Measurements from ENCODE around the gene MESP1.

Gene MESP1

DNA sequence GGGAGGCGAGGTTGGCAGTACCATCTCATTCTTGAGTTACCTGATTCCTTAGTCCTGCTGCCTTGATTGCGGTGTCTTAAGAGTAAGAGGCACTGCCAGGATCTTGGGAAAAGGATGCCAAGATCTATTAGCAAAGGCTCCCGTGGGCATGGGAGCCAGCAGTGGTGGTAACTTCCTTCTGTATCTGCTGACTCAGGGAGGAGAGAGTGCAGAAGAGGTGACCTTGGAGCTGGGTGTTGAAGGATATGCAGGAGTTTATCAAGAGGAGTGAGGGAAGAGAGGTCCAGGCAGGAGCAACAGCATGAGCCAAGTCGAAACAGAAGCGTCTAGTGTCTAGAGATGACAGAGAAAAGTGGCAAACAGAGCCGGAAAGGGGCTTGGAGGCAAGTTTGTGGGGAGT lies 29.6 kb upstream of the MESP1 start:
- DNase-seq, result no peak

DNA sequence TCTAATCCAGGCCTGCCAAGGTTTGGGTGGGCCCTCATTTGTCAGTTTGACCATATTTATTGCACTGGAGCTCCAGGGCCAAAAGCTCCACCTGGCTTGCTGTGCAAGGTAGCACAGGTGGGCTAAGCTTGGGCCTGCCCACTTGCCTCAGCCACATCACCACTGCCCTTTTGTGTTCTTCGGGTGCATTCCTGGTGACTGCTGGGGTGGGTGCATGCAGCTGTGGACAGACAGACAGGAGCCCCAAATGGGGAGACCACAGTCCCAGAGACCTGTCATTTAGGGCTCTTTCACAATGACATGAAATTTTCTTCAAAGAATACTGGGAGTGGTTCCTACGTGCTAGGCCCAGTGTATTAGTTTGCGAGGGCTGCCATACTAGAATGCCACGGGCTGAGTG lies 27.8 kb upstream of the MESP1 start:
- DNase-seq, result no peak

DNA sequence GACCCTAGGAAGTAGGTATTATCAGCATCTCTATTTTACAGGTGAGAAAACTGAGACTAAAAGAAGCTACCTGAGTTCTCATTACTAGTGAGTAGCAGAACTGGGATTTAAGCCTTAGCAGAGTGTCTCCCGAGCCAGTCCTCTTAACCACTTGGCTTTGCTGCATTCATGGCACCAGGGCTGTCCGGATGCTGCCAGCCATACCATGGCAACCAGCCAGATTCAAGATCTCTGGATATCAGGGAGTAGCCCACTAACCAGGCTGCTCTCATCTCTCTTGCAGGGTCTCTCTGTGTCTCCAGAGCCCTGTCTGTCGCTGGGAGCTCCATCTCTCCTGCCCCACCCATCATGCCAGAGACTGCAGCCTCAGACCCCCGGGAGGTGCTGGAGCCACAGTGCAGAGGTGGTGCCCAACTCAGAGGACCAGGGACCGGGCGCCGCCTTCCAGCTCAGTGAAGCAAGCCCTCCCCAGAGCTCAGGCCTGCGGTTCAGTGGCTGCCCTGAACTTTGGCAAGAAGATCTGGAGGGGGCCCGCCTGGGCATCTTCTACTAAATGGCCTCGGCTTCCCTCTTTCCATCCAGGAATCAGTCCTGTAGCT lies 26.8 kb upstream of the MESP1 start:
- no peak for DNase-seq

DNA sequence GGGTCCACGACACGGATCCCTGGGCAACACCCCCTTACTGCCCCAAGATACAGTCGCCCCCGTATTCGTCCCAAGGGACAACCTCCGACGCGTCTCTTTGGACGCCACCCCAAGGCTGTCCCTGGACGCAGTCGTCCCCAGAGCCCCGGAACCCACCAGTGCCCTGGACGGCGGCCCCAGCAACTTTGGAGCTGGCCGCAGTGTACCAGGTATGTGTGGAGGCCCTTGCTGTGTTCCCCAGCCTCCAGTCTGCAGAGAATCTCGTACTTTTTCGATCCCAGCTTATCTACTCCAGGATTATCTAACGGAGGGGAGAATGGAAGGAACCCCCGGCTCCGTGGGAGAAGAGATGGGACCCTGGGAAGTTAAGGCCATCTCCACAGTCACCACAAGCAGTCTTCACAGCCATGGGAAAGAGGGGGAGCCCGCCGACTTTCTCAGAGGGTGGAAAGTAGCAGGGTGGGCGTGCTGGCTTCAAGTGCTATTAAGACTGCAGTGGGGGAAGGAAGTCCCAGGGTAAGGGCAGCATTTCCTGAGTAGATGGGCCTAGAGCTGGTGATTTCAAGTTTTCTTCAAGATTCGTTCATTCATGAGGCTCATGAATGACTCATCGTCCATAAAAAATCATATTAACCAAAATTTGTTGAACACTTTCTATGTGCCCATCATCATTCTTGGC lies 26.2 kb upstream of the MESP1 start:
- no peak for DNase-seq

DNA sequence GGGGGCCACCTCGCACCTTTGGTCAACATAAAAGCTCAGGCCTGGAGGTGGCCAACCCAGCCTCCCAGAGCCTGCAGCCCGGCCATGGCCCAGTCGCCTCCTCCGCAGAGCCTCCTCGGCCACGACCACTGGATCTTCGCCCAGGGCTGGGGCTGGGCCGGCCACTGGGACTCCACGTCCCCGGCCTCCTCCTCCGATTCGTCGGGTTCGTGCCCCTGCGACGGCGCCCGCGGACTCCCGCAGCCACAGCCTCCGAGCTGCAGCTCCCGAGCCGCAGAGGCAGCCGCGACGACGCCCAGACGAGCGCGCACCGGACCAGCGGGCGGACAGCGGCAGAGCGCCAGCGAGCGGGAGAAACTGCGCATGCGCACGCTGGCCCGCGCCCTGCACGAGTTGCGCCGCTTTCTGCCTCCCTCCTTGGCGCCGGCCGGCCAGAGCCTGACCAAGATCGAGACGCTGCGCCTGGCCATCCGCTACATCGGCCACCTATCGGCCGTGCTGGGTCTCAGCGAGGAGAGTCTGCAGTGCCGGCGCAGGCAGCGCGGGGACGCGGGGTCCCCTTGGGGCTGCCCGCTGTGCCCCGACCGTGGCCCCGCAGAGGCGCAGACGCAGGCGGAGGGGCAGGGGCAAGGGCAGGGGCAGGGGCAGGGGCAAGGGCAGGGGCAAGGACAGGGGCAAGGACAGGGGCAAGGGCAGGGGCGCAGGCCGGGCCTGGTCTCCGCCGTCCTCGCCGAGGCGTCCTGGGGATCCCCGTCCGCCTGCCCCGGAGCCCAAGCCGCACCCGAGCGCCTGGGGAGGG lies 25.4 kb upstream of the MESP1 start, which contains the start of gene MESP2:
Gene MESP2, plus strand, starts transcription at position 59 of the 799 bp plus-strand sequence. Its CDS starts 26 bp downstream, at position 85.
- peak; percentile 36 for DNase-seq

DNA sequence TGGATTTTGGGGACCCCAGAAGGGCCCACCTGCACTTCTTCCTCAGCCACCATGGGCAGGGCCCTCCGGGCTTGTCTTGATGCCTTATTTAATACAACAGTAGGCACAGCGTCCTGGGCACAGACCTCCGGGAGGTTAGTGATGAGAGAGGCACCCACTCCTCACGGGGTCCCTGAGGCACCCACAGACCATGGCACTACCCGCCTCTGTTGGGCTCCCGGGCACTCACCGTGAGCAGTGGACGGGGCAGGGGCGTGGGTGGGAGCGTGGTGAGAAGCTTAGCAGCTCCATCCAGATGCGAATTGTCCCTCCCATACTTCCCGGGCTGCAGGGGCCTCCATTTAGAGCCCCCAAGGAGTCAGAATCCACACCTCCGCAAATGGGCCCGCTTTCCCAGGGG lies 24.8 kb upstream of the MESP1 start:
- no peak for DNase-seq

DNA sequence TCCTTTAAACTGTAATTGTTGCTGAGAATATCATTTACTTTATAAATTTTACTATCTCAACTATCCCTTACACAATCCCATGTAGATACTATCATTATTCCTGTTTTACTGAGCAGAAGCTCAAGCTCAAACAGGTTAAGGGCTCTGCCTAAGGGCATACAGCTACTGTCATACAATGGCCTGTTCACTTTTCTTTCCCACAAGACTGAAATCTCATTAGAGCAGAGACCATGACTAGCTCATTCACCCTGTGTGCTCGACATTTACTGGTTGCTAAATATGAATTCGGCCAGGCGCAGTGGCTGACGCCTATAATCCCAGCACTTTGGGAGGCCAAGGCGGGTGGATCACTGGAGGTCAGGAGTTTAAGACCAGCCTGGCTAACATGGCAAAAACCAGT lies 23.4 kb upstream of the MESP1 start:
- DNase-seq, result no peak

DNA sequence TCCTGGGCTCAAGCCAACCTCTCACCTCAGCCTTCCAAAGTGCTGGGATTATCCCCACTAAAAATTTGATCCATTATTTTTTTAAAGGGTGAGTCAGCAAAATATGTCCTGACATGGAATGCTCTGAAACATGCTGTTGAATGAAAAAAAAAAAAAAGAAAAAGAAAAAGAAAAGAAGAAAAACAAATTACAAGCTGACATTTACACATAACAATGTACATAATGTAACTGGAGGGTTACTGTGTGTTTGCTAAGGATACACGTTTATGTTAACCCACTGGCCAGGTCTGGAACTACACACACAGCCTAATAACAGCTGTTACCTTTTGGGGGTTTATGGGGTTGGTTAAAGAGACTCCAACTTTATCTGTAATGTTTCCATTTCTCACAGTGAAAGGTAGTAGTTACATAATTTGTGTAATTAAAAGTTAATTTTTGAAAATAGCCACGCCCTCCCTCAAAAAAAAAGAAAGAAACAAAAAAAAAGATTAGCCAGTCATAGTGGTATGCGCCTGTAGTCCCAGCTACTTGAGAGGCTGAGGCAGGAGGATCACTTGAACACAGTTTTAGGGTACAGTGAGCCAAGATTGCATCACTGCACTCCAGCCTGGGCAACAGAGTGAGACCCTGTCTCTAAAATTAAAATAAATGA lies 22.0 kb upstream of the MESP1 start:
- no peak for DNase-seq

DNA sequence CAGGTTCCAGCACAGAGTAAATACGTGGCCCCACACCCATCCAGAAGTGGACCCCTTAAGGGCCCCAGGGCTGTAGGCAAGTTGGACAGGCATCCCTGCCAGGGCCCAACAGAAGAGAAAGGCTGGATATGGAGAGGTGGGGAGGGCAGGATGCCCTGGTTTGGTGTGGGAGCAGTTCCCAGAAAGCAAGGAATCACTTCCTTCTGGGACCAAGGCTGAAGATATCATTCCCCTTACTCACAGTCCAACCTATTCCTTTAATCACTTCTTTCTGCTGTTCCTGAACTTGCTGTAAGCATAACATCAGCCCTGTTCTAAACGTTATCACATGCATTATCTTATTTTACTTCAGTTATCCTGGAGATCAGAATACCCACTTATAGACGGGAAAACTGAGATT lies 19.0 kb upstream of the MESP1 start:
- no peak for DNase-seq

DNA sequence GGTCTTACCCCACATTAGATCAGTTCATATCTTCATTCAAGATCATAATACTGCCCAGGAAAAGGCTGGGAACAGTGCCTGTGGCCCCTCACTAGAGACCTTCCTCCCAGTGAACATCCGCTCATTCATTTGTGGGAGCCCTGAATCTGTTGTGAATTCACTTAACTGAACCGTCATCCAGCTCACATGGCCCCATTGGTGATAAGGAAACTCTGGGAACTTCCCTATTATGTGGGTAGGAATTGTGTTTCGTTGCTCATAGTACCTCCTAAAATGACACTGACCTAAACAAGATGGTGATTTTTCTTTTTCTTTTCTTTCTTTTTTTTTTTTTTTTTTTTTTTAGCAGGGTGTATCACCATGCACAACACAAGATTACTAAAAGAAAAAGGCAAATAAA lies 18.3 kb upstream of the MESP1 start:
- DNase-seq, result no peak

DNA sequence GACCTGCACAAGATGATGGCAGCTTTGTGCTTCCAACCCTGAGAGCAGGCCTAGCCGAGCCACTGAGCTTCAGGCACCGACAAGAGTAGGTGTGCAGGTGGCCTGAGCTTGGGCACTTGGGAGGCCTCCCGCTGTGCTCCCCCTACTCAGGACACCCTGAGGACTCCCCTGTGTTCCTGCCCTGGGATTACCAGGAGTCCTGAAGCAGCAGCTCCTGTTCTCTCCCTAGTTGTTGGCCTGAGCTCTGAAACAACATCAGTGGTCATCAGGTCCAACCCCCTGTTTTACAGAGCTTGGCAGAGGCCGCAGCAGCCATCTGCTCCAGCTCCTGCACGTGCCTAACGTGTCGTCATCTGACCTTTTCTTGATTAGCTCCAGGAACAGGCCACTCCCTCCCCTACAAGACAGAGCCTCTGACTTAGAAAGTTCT lies 17.0 kb upstream of the MESP1 start:
- no peak for DNase-seq

DNA sequence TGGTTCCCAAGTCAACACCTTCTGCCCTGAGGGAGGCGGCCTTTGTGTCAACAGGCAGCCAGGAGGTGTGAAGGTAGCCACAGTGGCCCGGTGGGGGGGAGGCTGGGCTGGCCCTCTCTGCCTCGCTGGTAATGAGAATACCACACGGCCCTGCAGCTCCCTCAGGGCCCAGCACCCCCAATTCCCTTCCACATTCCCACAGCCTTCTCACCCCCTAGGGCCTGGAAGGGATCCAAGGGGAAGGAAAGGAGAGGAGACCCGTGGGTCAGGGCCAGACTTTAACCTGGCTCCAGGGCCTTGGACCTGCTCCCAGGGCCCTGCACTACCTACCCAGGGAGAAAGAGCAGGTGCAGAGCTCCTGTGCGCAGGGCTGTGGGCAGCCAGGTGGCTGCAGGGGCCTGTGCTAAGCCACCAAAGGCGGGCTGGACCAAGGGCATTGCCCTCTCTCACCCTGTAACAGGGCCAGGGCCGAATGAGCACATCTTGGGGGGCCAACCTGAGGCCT lies 16.4 kb upstream of the MESP1 start:
- no peak for DNase-seq

DNA sequence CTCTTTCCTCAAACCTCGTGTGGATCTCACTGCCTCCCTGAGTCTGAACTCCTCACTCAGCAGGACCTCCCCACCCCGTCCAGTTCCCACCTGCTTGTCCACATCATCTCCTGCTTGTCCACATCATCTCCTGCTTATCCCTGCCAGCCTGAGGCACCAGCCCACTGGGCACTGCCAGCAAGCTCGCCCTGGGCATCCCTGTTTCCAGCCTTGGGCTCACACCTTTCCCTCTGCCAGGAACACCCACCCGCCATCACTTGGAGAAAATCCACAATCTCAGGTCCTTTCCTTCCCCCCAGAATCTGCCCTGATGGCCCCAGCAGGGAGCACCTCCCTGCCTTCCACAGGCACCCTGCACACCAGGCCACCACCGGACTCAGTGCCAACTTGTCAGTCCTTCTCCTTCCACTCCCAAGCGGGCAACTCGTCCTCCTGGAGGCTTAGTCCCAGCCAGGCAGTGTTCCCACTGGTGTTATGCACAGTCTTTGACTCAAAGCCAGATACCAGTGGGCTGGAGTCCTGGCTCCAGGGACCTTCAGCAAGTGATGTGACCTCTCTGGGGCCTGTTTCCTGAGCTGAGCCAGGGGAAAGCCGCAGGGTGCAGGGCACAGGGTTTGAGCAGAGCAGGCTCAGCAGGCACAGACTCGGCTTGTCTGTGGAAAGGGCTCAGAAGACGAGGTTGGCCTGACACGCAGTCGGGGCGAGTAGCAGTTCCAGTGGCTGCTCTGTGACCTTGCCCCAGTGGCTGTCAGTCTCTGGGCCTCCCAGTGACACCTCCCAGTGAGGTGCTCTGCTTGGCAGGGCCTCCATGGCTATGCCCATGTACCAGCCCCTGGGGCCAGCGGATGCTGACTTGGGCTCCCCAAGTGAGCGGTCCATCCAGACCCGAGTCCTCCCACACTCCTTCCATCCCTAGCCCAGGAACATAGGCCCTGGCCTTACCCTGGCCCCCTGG lies 15.6 kb upstream of the MESP1 start:
- DNase-seq, result no peak

DNA sequence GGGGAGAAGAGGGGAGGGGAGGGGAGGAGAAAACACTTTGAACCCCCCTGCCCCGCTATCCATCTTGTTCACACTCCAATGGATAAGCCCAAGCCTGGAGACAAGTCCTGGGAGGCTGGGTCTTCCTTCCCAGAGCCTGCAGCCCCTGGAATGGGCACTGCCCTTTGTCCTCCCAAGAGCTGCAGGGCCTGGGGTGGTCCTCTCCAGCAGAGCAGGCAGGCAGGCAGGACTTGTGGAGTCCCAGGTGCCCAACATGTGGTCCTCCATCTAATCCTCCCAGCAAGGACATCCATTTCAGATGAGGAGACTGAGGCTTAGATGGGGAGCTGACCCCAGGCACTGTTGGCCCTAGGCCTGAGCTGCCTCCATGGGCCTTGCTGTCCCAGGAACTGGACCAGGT lies 14.6 kb upstream of the MESP1 start:
- no peak for DNase-seq

DNA sequence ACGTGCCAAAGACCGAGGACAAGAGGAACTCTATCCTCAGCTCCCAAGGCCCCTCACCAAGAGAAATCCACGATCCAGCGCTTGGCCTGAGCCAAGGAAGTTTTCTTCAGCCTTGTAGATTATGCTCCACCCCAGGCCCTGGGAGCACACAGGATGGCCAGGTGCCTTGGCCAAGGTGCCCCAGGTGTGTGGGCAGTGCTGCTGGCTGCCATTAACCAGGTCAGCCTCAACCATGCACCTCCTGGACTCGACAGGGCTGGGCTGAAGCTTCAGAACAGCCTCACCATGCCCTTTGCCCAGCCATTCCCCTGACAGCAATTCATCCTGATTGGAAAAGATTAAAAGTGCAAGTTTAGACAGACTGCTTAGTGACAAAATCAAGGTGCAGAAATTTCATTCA lies 10.9 kb upstream of the MESP1 start:
- no peak for DNase-seq

DNA sequence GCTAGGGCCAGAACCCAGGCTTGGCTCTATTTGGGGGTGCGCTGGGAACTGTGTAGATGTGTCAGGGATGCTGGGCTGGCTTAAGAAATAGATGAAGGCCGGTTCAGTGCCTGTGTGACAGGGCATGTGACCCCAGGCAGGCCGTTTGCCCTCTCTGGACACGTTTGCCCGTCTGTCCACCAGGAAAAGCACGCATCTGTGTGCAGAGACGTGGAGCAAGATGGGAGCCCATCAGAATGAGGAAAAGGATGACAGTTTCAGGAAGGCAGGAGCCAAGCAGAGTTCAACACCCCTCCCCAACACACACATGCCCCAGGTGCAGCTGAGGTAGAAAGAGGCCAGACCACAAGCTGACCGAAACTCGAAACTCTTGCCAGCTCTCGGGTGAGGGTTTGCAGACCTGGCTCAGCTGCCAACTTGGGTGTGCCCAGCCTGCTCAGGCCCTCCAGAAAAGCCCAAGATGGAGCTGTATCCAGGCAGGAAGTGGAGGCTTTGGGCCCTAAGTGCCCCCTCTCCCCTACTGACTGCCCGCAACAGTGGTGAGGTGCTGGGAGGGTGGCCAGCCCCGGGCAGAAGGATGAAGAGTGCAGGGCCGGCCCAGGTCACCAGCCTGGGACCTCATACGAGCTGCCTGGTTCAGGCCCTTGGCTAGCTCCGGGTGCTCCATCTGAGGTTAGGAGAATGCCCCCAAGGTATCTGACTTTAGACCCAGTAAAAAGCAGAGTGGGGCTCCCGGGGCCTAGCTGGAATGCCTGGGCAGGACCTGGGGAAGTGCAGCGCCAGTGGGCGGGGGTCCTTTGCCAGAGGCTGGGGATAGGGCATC lies 10.2 kb upstream of the MESP1 start:
- DNase-seq, result no peak

DNA sequence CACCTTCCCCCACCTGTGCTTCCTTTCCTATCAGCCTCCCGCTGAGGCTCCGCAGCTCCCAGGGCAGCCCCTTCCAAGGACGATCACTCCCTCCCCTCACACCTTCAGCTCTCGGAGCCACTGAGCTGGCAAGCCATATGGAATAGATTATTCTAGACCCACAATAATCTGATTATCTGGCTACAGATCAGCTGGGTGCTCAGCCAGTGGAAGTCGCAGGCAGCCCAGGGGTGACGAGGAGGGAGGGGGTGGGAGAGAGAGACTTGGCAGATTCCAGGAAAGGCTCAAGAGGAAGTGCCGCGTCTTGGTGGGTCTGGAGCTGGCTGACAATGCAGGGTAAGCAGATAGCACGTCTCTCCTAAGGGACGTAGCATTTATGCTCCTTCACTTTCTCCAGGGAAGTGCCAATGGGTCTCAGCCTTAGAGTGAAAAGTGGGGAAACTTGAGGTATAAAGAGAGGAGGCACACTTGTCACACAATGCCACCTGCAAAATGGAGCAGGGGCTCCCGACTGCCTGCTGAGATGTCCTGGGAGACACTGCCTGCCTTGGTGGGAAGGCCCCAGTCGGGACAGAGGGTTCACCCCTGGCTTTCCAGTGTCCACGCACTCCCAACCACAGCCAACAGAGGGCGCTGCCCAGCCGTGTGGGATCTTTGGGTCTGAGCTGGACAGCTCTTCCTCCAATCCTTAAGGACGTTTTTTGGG lies 9.4 kb upstream of the MESP1 start:
- no peak for DNase-seq

DNA sequence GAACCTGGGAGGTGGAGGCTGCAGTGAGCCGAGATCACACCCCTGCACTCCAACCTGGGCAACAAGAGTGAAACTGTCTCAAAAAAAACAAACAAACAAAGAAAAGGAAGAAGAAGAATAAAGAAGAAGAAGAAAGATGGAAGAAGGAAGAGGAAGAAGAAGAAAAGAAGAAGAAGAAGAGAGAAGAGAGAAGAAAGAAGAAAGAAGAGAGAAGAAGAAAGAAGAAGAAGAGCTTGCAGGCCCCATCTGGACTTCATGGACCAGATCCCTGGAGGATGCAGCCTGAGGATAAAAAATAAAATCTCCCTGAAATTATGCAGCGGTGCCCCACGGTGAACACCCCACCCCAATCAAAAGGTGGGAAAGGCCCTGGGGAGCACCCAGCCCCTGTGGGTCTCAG lies 8.8 kb upstream of the MESP1 start:
- no peak for DNase-seq

DNA sequence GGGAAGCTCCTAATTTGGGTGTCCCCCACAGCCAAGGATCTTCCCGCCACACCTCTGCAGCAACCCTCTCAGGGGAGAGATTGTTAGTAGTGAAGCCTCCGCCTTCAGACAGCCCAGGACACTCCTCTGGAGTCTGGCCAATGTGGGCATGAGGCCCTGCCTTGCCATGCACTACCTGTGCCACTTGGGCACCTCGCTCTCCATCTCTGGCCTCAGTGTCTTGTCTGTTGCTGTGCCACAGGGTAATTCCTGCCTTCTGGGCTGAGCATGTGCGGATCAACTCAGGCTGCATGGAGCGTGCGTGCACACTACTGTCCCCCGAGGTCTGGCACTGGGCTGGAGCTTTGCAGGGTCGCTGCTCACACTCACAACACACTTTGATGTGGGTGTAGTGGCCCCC lies 7.9 kb upstream of the MESP1 start:
- DNase-seq, result no peak

DNA sequence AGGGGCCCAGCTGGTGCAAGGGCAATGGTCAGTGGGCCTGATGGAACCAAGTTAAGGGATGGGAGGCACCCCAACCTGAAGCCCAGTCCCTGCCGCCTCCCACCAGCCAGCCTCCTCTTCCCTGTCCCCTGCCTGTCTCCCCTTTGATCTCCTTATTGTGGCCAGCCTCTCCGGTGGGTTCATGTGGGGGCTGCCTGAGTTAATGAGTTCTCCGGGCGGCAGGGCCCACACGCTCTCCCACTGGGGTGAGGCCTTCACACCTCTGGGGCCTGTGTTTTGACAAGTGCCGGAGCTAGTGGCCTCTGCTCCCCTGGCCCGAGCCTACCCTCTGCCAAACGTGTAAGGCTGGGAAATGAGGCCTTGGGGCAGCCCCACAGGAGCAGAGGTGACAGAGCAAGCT lies 7.2 kb upstream of the MESP1 start:
- DNase-seq, result no peak

DNA sequence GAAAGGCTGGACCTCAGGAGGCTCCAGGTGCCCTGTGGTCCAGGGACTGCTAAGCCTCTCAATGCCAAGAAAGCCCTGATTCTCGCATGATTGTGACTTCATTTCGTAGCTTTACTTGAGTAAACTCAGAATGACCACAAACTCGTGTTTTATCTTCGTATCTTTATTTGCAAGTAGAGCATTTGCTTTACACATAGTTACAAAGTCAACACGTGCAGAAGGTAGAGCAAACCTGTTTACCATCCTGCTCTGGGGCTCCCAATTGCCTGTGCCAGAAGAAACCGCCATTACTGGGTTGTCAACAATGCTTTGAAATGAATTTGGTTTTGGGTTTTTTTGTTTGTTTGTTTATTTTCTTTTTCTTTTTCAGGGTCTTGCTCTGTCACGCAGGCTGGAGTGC lies 5.8 kb upstream of the MESP1 start:
- no peak for DNase-seq
